OCI-LY7 (cell line): ENCODE data around the gene CHMP1B. TPM values are rescaled to one million over a fixed set of nuclear protein-coding genes. Genes with fewer than 3 reads are reported as not detected.

Experiments
- BruUV-seq: library from RNA; stranded (reverse); fragments of 400-500 nt; replicated peaks from 2 replicates; lab custom pipeline; 2021; lab: Mats Ljungman, UMichigan
- CTCF ChIA-PET: fragments of 300-600 bp; sonication (Branson Sonifier 250); formaldehyde crosslinking; loops from one replicate; lab custom pipeline; 2022; ENCODE audit warnings: antibody characterized with exemption; ENCODE audit not compliant: unreplicated experiment; lab: Charles Lee
- POLR2A ChIA-PET: fragments of 300-600 bp; sonication (Branson Sonifier 250); formaldehyde crosslinking; loops from one replicate; lab custom pipeline; 2022; ENCODE audit warnings: antibody characterized with exemption; lab: Charles Lee
- DNase-seq: peaks from one replicate; pipeline ENCODE4 v3.0.0-alpha.2; 2015; ENCODE audit warnings: low spot score
- H2AFZ ChIP-seq: fragments of 200-600 bp; sonication (generic), shearing (Covaris generic); 2 replicates; pipeline ENCODE4 v1.6.1; 2014; ENCODE audit warnings: mild to moderate bottlenecking, antibody characterized with exemption, low read length, moderate library complexity
- H3K27ac ChIP-seq: fragments of 200-600 bp; sonication (generic); 2 replicates; pipeline ENCODE4 v1.5.1; 2014; ENCODE audit warnings: mixed run types, low read depth, mild to moderate bottlenecking, moderate library complexity, low read length, inconsistent platforms; ENCODE audit not compliant: poor library complexity, severe bottlenecking
- H3K36me3 ChIP-seq: fragments of 200-600 bp; sonication (generic); 2 replicates; pipeline ENCODE4 v1.6.1; 2014; ENCODE audit warnings: mild to moderate bottlenecking, antibody characterized with exemption, low read length, moderate library complexity, mixed read lengths; ENCODE audit not compliant: insufficient read depth
- H3K4me1 ChIP-seq: fragments of 200-600 bp; sonication (generic); 2 replicates; pipeline ENCODE4 v1.5.1; 2014; ENCODE audit warnings: mild to moderate bottlenecking, low read length; ENCODE audit not compliant: insufficient read depth, poor library complexity, severe bottlenecking
- H3K4me2 ChIP-seq: fragments of 200-600 bp; sonication (generic); 2 replicates; pipeline ENCODE4 v1.6.1; 2014; ENCODE audit warnings: mild to moderate bottlenecking, low read length
- H3K4me3 ChIP-seq: fragments of 200-600 bp; sonication (generic); 2 replicates; pipeline ENCODE4 v1.5.1; 2014; ENCODE audit warnings: mild to moderate bottlenecking, low read depth, low read length; ENCODE audit not compliant: poor library complexity, severe bottlenecking
- H3K79me2 ChIP-seq: fragments of 200-600 bp; sonication (generic); 2 replicates; pipeline ENCODE4 v1.6.1; 2016; ENCODE audit warnings: low read depth, mild to moderate bottlenecking, low read length, moderate library complexity, mixed read lengths; ENCODE audit not compliant: insufficient read depth
- H3K9me2 ChIP-seq: fragments of 200-600 bp; sonication (generic); 2 replicates; pipeline ENCODE4 v1.6.1; 2016; ENCODE audit warnings: mild to moderate bottlenecking, low read length, mixed read lengths; ENCODE audit not compliant: insufficient read depth
- H3K9me3 ChIP-seq: fragments of 200-600 bp; sonication (generic); 2 replicates; pipeline ENCODE4 v1.6.1; 2014; ENCODE audit warnings: mild to moderate bottlenecking, mixed run types, low read length, mixed read lengths
- H4K20me1 ChIP-seq: fragments of 200-600 bp; sonication (generic); 2 replicates; pipeline ENCODE4 v1.6.1; 2014; ENCODE audit warnings: mild to moderate bottlenecking, antibody characterized with exemption, low read length, moderate library complexity, mixed read lengths; ENCODE audit not compliant: insufficient read depth
- EZH2phosphoT487 ChIP-seq: fragments of 200-600 bp; sonication (generic); IDR thresholded peaks from 2 replicates; pipeline ENCODE4 v1.6.1; 2018; ENCODE audit warnings: low read depth, borderline replicate concordance, mild to moderate bottlenecking, mixed run types, antibody characterized with exemption, low read length, moderate library complexity, mixed read lengths
- intact Hi-C: fragments of 100-400 bp; cut with micrococcal nuclease; formaldehyde crosslinking; loops from one replicate; pipeline ENCODE4 v1.10.0; 2022; ENCODE audit not compliant: unreplicated experiment
- total RNA-seq, 2 experiments: library from RNA; depleted of rRNA in 1 of 2; stranded (reverse); fragments of >200 nt in 1 of 2; shearing (Covaris generic) in 1 of 2; gene quantifications; 2 replicates each; pipeline ENCODE4 v1.2.3, GENCODE V29; 2014 to 2022
- TF ChIP-seq, protein P1 (sequence below): fragments of 200-600 bp; sonication (generic); conservative IDR thresholded peaks from 2 replicates; pipeline ENCODE4 v1.5.1; 2014; ENCODE audit warnings: mild to moderate bottlenecking, antibody characterized with exemption, low read length, moderate library complexity, mixed read lengths

The CHMP1B gene
- total RNA-seq, 2 experiments from 2014 or later = 24.2 to 29.3 TPM

DNA sequence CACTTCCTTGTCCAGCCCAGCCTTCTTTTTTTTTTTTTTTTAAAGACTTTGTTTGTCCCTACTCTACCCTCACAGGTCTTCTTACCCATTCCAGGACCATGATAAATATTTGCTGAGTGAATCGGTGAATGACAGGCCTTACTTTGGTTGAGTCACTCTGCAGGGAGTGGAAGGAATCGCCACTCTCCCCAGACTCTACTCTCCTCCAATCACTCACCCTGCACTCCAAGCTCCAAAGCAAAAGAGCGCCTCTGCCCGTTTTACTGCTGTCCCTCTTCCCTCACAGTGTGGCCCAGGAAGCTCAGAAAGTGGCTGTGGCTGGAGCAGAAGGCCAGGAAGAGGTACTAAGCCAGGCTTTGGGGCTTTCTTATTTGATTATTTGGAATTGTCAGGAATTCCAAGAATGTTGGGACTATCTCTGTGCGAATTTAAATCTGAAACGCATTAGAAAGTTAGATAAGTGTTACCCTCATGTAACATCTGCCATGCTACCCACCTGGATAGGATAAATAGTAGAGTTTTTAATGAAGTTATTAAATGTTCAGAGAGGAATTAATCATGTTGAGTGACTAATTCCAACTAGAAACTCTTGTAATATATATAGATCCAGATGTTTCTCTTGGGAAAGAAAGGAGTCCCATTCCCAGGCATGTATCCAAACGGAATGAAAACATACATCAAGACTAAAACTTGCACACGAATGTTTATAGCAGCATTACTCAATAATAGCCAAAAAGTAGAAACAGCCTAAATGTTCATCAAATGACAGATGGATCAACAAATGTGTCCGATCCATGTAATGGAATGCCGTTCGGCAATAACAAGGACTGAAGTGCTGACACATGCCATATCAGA lies 43.0 kb upstream of the CHMP1B start:
- no peak overlapping the region for H2AFZ ChIP-seq

DNA sequence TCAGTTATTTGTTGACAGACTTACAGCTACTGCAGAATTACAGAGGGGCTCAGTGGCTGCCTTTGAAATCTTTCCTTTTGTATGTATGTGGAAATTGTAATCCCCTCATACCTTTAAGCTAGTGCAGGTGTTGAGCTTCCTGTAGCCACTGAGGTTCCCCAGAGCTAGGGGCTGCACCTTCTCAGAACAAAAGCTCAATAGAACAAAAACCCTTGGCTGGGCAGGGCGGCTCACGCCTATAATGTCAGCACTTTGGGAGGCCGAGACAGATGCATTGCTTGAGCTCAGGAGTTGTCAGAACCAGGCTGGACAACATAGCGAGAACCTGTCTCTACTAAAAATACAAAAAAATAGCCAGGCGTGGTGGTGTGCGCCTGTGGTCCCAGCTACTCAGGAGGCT lies 41.3 kb upstream of the CHMP1B start:
- H3K36me3 ChIP-seq = no peaks in the 10 kb centered on the region
- CTCF ChIA-PET = no interaction called here
- intact Hi-C loops = no loop called here
- H3K4me2 ChIP-seq = no peak overlapping the region
- no peak for DNase-seq
- no peaks in the 10 kb centered on the region for H3K79me2 ChIP-seq
- no peak for TF ChIP-seq EZH2phosphoT487
- TF ChIP-seq, protein P1, sequence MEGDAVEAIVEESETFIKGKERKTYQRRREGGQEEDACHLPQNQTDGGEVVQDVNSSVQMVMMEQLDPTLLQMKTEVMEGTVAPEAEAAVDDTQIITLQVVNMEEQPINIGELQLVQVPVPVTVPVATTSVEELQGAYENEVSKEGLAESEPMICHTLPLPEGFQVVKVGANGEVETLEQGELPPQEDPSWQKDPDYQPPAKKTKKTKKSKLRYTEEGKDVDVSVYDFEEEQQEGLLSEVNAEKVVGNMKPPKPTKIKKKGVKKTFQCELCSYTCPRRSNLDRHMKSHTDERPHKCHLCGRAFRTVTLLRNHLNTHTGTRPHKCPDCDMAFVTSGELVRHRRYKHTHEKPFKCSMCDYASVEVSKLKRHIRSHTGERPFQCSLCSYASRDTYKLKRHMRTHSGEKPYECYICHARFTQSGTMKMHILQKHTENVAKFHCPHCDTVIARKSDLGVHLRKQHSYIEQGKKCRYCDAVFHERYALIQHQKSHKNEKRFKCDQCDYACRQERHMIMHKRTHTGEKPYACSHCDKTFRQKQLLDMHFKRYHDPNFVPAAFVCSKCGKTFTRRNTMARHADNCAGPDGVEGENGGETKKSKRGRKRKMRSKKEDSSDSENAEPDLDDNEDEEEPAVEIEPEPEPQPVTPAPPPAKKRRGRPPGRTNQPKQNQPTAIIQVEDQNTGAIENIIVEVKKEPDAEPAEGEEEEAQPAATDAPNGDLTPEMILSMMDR = no peak
- H4K20me1 ChIP-seq = no peaks in the 10 kb centered on the region
- no TSS peak for BruUV-seq
- no peaks in the 10 kb centered on the region for H3K4me1 ChIP-seq
- H3K27ac ChIP-seq = no peak overlapping the region
- H3K9me2 ChIP-seq = no peaks in the 10 kb centered on the region
- H2AFZ ChIP-seq = no peak overlapping the region
- POLR2A ChIA-PET = interaction anchor here (0.6 kb wide), 1 partner anchor 707 kb away, joined by 3 read pairs; no protein-coding TSS in a partner anchor
- H3K9me3 ChIP-seq = no peaks in the 10 kb centered on the region
- no peak overlapping the region for H3K4me3 ChIP-seq

More for the DNA sequence above, 43.0 kb upstream of the CHMP1B start:
- Histone ChIP-seq H3K4me2 (no peak overlapping the region), H3K9me3 (no peaks in the 10 kb centered on the region), H3K36me3 (no peaks in the 10 kb centered on the region), H3K79me2 (no peaks in the 10 kb centered on the region), H3K4me1 (no peaks in the 10 kb centered on the region), H3K4me3 (no peak overlapping the region), H3K27ac (no peak overlapping the region), H4K20me1 (no peaks in the 10 kb centered on the region), H3K9me2 (no peaks in the 10 kb centered on the region)
- TF ChIP-seq EZH2phosphoT487 = no peak
- TF ChIP-seq, protein P1 = no peak
- no peak for DNase-seq
- intact Hi-C loops = no loop called here
- ChIA-PET CTCF (no interaction called here), POLR2A (no interaction called here)
- no TSS peak for BruUV-seq

DNA sequence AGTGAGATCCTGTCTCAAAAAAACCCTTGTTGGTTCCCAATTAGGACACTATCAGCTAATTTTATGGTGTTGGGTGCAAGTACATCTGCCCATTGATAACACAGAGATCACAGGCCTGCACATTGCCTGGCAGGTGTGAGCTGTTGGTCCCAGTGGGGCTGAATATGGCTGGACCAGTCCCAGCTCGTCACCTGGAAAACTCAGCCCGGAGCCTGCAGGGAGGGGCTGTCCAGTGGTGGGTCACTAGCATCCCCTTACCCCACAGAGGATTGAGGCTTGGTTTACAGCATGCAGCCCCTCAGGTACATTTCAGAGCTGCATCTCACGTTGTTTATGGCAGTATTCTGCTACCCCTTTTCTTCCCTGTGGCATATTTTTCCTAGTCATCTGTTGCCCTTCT lies 40.8 kb upstream of the CHMP1B start:
- Histone ChIP-seq H3K79me2 (no peaks in the 10 kb centered on the region), H3K4me3 (no peak overlapping the region), H3K27ac (no peak overlapping the region), H3K4me2 (no peak overlapping the region), H3K4me1 (no peaks in the 10 kb centered on the region), H2AFZ (no peak overlapping the region), H3K9me3 (no peaks in the 10 kb centered on the region), H3K36me3 (no peaks in the 10 kb centered on the region), H3K9me2 (no peaks in the 10 kb centered on the region), H4K20me1 (no peaks in the 10 kb centered on the region)
- BruUV-seq = no TSS peak
- DNase-seq = no peak
- CTCF ChIA-PET = no interaction called here
- intact Hi-C loops = no loop called here
- TF ChIP-seq, protein P1 = no peak
- TF ChIP-seq EZH2phosphoT487 = no peak
- POLR2A ChIA-PET = no interaction called here
